GM19467 (cell line): ENCODE measurements around the gene CLK4.
A peak's percentile ranks its signal among the peaks of the same experiment; 100 is the strongest.

Experiments used
- ATAC-seq: cut with Tn5 transposase; IDR thresholded peaks from one replicate; pipeline ENCODE4 v1.9.1; 2021; ENCODE audit warnings: mild to moderate bottlenecking, moderate library complexity; ENCODE audit not compliant: unreplicated experiment

CLK4 gene

GRCh38 chr5:178626484-178627258 is at the start of gene CLK4:
TSS of gene CLK4 (minus strand) at chr5:178627050. CDS start at chr5:178623416, 3,634 bp downstream.
- ATAC-seq, result peak; percentile 77

DNA sequence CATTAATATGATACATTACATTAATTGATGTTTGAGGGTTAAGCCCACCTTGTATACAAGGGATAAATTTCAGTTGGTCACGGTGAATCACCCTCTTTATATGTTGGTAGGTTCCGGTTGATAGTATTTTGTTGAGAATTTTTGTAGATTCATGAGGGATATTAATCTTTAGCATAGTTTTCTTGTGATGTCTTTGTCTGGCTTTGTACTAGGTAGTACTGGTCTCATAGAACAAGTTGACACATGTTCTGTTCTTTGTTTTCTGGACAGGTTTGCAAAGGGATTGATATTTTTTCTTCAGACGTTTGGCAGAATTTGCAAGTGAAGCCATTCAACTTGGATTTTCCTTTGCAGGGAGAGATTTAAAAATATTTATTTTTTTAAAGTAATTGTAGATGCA is 49.1 kb upstream of the CLK4 start:
- no peak for ATAC-seq

DNA sequence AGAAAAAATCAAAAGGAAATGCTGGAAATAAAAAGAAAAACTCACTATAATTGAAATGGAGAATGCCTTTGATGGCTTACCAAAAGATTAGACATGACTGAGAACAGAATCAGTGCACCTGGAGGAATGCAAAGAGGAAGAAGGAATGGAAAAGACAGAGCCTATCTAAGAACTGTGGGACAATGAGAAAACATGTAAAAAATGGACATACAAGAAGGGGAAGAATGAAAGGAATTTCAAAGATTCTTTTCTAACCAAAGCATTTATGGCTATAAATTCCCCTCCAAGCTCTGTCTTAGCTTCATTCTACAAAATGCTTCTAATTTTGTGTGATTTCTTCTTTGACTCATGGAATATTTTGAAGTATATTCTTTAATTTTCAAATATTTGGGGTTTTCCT is 47.5 kb upstream of the CLK4 start:
- no peak for ATAC-seq

- ATAC-seq, result no peak
Measured at GRCh38 chr5:178673801-178674295, 47.0 kb upstream of the CLK4 start.

GRCh38 chr5:178672630-178673029 is 45.8 kb upstream of the CLK4 start:
- ATAC-seq, result no peak

- ATAC-seq, result no peak
Measured at GRCh38 chr5:178671602-178672144, 44.8 kb upstream of the CLK4 start.

DNA sequence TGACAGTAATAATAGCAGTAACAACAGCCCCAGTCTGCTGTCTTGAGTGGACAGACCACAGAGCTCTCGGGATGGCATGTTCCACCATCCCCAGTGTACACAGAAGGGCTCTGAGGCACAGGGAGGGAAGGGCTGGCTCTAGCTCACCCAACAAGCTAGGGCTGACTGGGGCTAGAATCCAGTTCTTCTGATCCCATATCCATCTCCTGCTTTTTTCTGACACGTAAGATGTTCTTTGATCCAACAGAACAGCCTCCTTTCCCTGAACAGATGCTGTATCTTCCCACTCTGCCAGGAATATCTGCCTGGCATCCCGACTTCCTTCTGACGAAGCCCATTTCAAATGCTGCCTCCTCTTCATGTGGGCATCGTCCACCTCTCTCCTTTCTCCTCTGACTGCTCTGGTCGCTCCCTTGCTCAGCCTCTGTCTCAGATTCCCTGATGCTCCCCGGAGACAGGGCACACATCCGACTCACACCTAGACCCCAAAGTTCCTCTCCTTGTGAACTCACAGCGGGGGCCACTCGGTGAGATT is 43.6 kb upstream of the CLK4 start:
- no peak for ATAC-seq

- ATAC-seq, result no peak
Measured at GRCh38 chr5:178668579-178668978, 41.7 kb upstream of the CLK4 start.

DNA sequence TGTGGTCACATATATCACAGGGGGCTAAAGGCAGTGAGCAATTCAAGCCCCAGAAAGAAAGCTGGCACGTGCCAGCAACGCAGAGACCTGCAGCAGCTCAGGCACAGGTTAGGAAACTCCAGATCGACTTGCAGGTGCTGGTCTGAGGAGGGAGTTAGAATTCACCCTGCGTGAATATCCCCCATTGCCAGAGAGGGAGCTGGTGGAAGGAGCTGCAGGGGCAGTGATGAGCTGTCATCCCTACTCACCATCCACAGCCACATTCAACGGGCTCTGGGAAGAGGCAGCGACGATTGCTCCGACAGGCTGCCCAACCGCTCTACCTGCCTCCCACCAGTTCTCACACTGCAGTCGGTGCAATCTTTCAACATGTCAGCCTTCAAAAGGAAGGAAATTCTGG is 40.8 kb upstream of the CLK4 start:
- ATAC-seq, result no peak

DNA sequence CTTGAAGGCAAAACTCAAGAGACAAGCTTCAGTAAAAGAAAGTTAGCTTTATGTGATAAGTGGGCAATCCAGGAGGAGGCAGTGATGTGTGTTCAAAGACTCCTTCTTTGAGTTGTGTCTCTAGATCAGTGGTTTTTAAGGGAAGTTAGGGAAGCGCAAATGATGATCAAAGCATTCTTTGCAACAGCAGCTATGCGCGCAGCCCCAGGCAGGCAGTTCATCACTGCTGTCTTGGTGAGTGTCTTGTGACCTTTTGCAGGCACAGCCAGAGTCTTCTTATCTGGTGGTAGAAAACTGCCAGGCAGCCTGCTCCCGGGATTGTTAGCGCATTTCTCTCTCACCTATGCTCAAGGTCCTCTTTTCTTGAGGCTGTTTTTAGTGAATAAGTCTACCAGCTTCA is 40.3 kb upstream of the CLK4 start:
- ATAC-seq, result no peak

DNA sequence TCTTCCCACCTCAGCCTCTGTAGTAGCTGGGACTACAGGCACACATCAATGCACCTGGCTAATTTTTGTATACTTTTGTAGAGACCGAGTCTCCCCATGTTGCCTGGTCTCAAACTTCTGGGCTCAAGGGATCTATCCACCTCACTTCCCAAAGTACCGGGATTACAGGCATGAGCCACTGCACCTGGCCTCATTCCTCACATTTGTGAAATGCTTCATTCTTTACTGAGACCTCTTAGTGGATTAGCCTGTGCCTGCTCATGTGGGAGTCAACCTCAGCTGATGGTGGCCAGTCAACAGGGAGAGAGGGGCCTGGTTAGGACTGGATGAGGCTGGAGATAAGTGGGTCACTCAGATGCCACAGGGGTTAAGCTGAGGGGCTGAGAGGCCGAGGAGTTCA is 37.3 kb upstream of the CLK4 start:
- ATAC-seq, result no peak

DNA sequence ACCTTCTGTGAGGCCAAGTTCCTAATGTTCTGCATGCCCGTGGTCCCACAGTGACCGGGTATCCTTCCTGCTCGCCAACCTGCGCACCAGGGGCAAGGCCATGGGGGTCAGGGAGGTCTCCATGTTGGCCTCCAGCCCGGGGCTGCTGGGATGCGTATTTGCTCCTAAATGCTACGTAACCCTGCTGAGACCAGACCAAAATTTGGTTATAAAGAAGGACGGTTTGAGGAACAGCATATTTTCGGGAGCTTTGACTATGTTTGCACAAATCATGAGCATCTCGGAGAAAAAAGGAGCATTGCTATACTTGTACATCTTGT is 35.7 kb upstream of the CLK4 start:
- ATAC-seq, result no peak

- ATAC-seq, result no peak
Measured at GRCh38 chr5:178661836-178662540, 35.1 kb upstream of the CLK4 start.

- no peak for ATAC-seq
Measured at GRCh38 chr5:178651046-178651810, 24.4 kb upstream of the CLK4 start.

- no peak for ATAC-seq
Measured at GRCh38 chr5:178650214-178650613, 23.4 kb upstream of the CLK4 start.

- no peak for ATAC-seq
Measured at GRCh38 chr5:178649580-178649979, 22.7 kb upstream of the CLK4 start.

GRCh38 chr5:178644826-178645545 is 18.1 kb upstream of the CLK4 start:
- no peak for ATAC-seq

- no peak for ATAC-seq
Measured at GRCh38 chr5:178642351-178642909, 15.6 kb upstream of the CLK4 start.

DNA sequence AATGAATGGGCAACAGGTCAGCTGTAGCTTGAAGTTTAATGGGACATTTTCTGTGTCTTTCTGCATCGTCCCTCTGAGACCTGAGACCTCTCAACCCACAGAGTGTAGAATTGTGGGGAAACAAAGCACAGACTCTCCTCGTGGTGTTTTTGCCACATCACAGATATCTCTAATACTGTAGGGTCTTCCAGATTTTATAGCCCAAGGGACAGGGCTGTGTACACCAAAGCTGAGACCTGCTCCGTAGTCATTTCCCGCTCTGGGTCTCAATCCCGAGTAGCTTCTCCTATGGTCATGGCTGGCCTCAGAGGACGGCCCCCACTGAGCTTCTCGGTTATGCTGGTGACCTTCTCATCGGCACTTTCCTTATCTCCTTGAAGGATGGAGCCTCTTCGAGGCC is 14.9 kb upstream of the CLK4 start:
- ATAC-seq, result no peak
